HepG2 (cell line): ENCODE measurements around the gene OAS2. TPM values are rescaled to one million over a fixed set of nuclear protein-coding genes. Genes with fewer than 3 reads are reported as not detected.

Experiments used
- ATAC-seq: fragments of 200-7000 bp; cut with Tn5 transposase; 3 replicates; pipeline ENCODE4 v1.9.1; 2020; ENCODE audit warnings: mild to moderate bottlenecking, moderate library complexity
- BruUV-seq: library from RNA; stranded (reverse); fragments of 400-500 nt; replicated peaks from 2 replicates; lab custom pipeline; 2021; lab: Mats Ljungman, UMichigan
- CTCF ChIA-PET: fragments of 300-600 bp; formaldehyde crosslinking; extraction: SDS; loops from one replicate; lab custom pipeline; 2021; ENCODE audit warnings: low total read pairs, inconsistent platforms, low intra/inter-chr PET ratio; lab: Yijun Ruan, JAX
- POLR2A ChIA-PET: fragments of 350-600 bp; sonication (Branson Sonifier 250); formaldehyde crosslinking; loops from one replicate; lab custom pipeline; 2020; ENCODE audit warnings: antibody characterized with exemption, inconsistent platforms; lab: Yijun Ruan, JAX
- DNase-seq: peaks from one replicate; pipeline ENCODE4 v3.0.0-alpha.2; 2015; ENCODE audit warnings: low spot score
- FAIRE-seq: peaks from 3 replicates; lab custom pipeline; 2011; peaks lifted over from hg19 to GRCh38; lab: Jason Lieb, UNC
- H2AFZ ChIP-seq: one replicate; pipeline ENCODE4 v1.6.1; 2011; ENCODE audit warnings: low read length, inconsistent platforms
- H3K27ac ChIP-seq: fragments of 300-600 bp; 3 replicates; pipeline ENCODE4 v1.8.0; 2011; ENCODE audit warnings: mixed run types, mild to moderate bottlenecking, mixed read lengths, low read length, inconsistent platforms; ENCODE audit not compliant: insufficient read depth; ENCODE audit errors: extremely low read length
- H3K27me3 ChIP-seq, 2 experiments: fragments of 200-600 bp in 1 of 2; 2 replicates in 1 of 2; 3 replicates in 1 of 2; pipeline versions ENCODE4 v1.6.0 to v1.8.0; 2011; ENCODE audit warnings: low read length in 2 of 2, mild to moderate bottlenecking in 2 of 2, moderate library complexity in 2 of 2, inconsistent platforms in 1 of 2; ENCODE audit not compliant: insufficient read depth in 2 of 2, control insufficient read depth in 1 of 2
- H3K36me3 ChIP-seq, 2 experiments: fragments of 200-600 bp in 1 of 2; replicated peaks in 1 of 2; 2 replicates in 1 of 2; 3 replicates in 1 of 2; pipeline versions ENCODE4 v1.5.1 to v1.8.0; 2011; ENCODE audit warnings: low read length in 2 of 2, inconsistent platforms in 1 of 2; ENCODE audit not compliant: insufficient read depth in 2 of 2, control insufficient read depth in 1 of 2
- H3K4me1 ChIP-seq: 2 replicates; pipeline ENCODE4 v1.5.1; 2012; ENCODE audit warnings: low read length, inconsistent platforms; ENCODE audit not compliant: insufficient read depth
- H3K4me2 ChIP-seq: 2 replicates; pipeline ENCODE4 v1.6.0; 2011; ENCODE audit warnings: low read depth, low read length, inconsistent platforms
- H3K4me3 ChIP-seq, 3 experiments: fragments of 200-600 bp in 1 of 3; sonication (generic), shearing (Covaris generic) in 1 of 3; replicated peaks in 1 of 3; 2 replicates each; pipeline ENCODE4 v1.5.1; 2011 to 2016; ENCODE audit warnings: low read length in 3 of 3, inconsistent platforms in 2 of 3, low read depth in 2 of 3, mild to moderate bottlenecking in 2 of 3, control low read depth in 1 of 3, mixed read lengths in 1 of 3; ENCODE audit not compliant: insufficient read depth in 1 of 3
- H3K79me2 ChIP-seq: one replicate; pipeline ENCODE4 v1.6.1; 2011; ENCODE audit warnings: low read length, inconsistent platforms; ENCODE audit not compliant: insufficient read depth
- H3K9ac ChIP-seq: 2 replicates; pipeline ENCODE4 v1.6.0; 2011; ENCODE audit warnings: mild to moderate bottlenecking, low read depth, low read length, inconsistent platforms; ENCODE audit not compliant: insufficient read depth
- H3K9me3 ChIP-seq: 2 replicates; pipeline ENCODE4 v1.5.1; 2012; ENCODE audit warnings: mild to moderate bottlenecking, low read length
- H4K20me1 ChIP-seq: 2 replicates; pipeline ENCODE4 v1.6.0; 2011; ENCODE audit warnings: inconsistent platforms, mild to moderate bottlenecking, low read length, moderate library complexity; ENCODE audit not compliant: insufficient read depth
- ATF2 ChIP-seq: sonication (generic); formaldehyde crosslinking; IDR thresholded peaks from 2 replicates; pipeline ENCODE4 v1.4.0; 2020; ENCODE audit warnings: missing genetic modification reagents
- KDM4B ChIP-seq: sonication (generic); formaldehyde crosslinking; IDR thresholded peaks from 2 replicates; pipeline ENCODE4 v1.4.0; 2020; ENCODE audit warnings: missing genetic modification reagents
- MBD4 ChIP-seq: IDR thresholded peaks from 2 replicates; pipeline ENCODE4 v1.6.1; 2012; ENCODE audit warnings: low read length, inconsistent platforms, borderline replicate concordance
- MNT ChIP-seq: fragments of 450-650 bp; IDR thresholded peaks from 2 replicates; pipeline ENCODE4 v1.6.1; 2016
- SIX1 ChIP-seq: sonication (generic); formaldehyde crosslinking; IDR thresholded peaks from 2 replicates; pipeline ENCODE4 v1.4.0; 2020; ENCODE audit warnings: missing genetic modification reagents, borderline replicate concordance
- SIX4 ChIP-seq: sonication (generic); formaldehyde crosslinking; IDR thresholded peaks from 2 replicates; pipeline ENCODE4 v1.4.0; 2020; ENCODE audit warnings: missing genetic modification reagents
- SMAD9 ChIP-seq: sonication (generic); formaldehyde crosslinking; IDR thresholded peaks from 2 replicates; pipeline ENCODE4 v1.5.1; 2020; ENCODE audit warnings: mild to moderate bottlenecking, missing genetic modification reagents
- SMARCC2 ChIP-seq: fragments of 450-650 bp; IDR thresholded peaks from 2 replicates; pipeline ENCODE4 v1.6.1; 2017; ENCODE audit warnings: antibody characterized with exemption, mild to moderate bottlenecking
- SMARCE1 ChIP-seq: fragments of 450-650 bp; IDR thresholded peaks from 2 replicates; pipeline ENCODE4 v1.6.1; 2017; ENCODE audit warnings: borderline replicate concordance
- TCF7L2 ChIP-seq: IDR thresholded peaks from 2 replicates; pipeline ENCODE4 v1.6.1; 2011; ENCODE audit warnings: mild to moderate bottlenecking, low read depth, low read length, moderate library complexity
- ZNF17 ChIP-seq: sonication (generic); formaldehyde crosslinking; IDR thresholded peaks from 2 replicates; pipeline ENCODE4 v1.5.0; 2020; ENCODE audit warnings: mild to moderate bottlenecking, missing genetic modification reagents
- ZNF205 ChIP-seq: IDR thresholded peaks from 2 replicates; pipeline ENCODE4 v1.6.1; 2018; ENCODE audit warnings: missing biosample characterization, missing genetic modification reagents
- ZNF235 ChIP-seq: sonication (generic); formaldehyde crosslinking; IDR thresholded peaks from 2 replicates; pipeline ENCODE4 v1.8.1; 2023; ENCODE audit warnings: mild to moderate bottlenecking, missing genetic modification reagents, borderline replicate concordance
- ZNF451 ChIP-seq: sonication (generic); formaldehyde crosslinking; IDR thresholded peaks from 2 replicates; pipeline ENCODE4 v1.5.0; 2020; ENCODE audit warnings: mild to moderate bottlenecking, missing genetic modification reagents
- ZNF713 ChIP-seq: sonication (generic); formaldehyde crosslinking; IDR thresholded peaks from 2 replicates; pipeline ENCODE4 v1.4.0; 2020; ENCODE audit warnings: mild to moderate bottlenecking, missing genetic modification reagents
- WGBS: methylation state at CpG from one replicate; pipeline ENCODE4 v1.1.6; 2017; ENCODE audit warnings: low lambda C conversion rate; 5-methylcytosine and 5-hydroxymethylcytosine counted together
- in situ Hi-C: cut with HindIII; loops from 2 replicates; pipeline ENCODE4 v1.10.0; 2017; ENCODE audit warnings: low pct_unique_long_range_greater_than_20kb; ENCODE audit not compliant: extremely low pct_ligation_motif_present
- intact Hi-C: fragments of 100-400 bp; cut with micrococcal nuclease; formaldehyde crosslinking; loops from one replicate; pipeline ENCODE4 v1.10.0; 2022; ENCODE audit not compliant: unreplicated experiment
- polyA plus RNA-seq, 8 experiments: library from polyadenylated mRNA; depleted of rRNA in 3 of 8; stranded (reverse) in 7 of 8; unstranded in 1 of 8; fragments of >200 nt; fragmentation: Illumina TruSeq in 4 of 8; extraction: Trizol in 4 of 8; gene quantifications; 2 replicates each; pipeline versions ENCODE4 v1.2.1 to v1.2.3, GENCODE V29; 2011 to 2016; ENCODE audit warnings: low read depth in 4 of 8, missing spikeins in 1 of 8, mixed read lengths in 1 of 8; ENCODE audit not compliant: insufficient read depth in 1 of 8
- total RNA-seq, 5 experiments: library from RNA; depleted of rRNA; stranded (reverse); fragments of >200 nt; fragmentation: Illumina TruSeq; extraction: Trizol; gene quantifications; 2 replicates each; pipeline ENCODE4 v1.2.3, GENCODE V29; 2016; ENCODE audit warnings: low read depth in 1 of 5
- TF ChIP-seq, protein P1 (sequence below): sonication (generic); formaldehyde crosslinking; IDR thresholded peaks from 2 replicates; pipeline ENCODE4 v1.9.0; 2022; ENCODE audit warnings: missing genetic modification reagents, mild to moderate bottlenecking, borderline replicate concordance

Gene OAS2
- total and polyA plus RNA-seq, 2 of the 13 experiments (the other 11 are each of a cell fraction or from before 2014, with no cell fraction given): 0.05 to 0.24 TPM

DNA sequence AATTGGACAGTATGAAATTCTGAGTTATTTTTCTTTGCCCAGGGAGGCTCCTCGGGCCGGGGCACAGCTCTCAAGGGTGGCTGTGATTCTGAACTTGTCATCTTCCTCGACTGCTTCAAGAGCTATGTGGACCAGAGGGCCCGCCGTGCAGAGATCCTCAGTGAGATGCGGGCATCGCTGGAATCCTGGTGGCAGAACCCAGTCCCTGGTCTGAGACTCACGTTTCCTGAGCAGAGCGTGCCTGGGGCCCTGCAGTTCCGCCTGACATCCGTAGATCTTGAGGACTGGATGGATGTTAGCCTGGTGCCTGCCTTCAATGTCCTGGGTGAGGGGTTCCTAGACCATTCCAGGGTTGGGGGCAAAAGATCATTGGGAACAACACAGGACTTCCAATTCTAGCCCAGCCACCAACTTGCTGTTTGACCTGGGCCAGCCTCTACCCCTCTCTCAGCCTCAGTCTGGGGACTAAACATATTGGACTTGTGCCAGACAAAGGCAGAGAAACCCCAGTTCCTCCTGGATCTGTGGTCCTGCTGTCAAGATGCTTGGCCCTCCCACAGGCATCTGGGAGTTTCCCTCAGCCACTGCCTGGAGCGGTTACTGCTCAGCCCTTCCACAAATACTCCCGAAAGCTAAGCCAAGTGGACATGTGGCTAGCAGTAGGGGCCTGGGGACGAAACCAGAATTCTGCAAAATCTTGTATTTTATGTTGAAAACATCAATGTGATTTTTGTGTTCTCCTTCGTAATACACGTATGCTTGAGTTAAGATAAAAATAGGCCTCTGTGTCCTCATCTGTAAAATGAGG lies 36.6 kb upstream of the OAS2 start:
- Histone ChIP-seq H2AFZ (no peak overlapping the region), H3K4me3 (no peak overlapping the region), H4K20me1 (no peaks in the 10 kb centered on the region), H3K9ac (no peak overlapping the region), H3K79me2 (no peaks in the 10 kb centered on the region), H3K27ac (no peak overlapping the region), H3K27me3 (no peaks in the 10 kb centered on the region; a peak in 1 of 5 replicates), H3K4me1 (peaks cover 28% of the 10 kb centered on the region), H3K4me2 (no peak overlapping the region), H3K9me3 (no peaks in the 10 kb centered on the region), H3K36me3 (peaks cover 2 to 5% of the 10 kb centered on the region in 2 experiments; a peak in 3 of 5 replicates)
- BruUV-seq: no TSS peak
- FAIRE-seq (no peak), DNase-seq (no peak), ATAC-seq (no peak)
- ChIA-PET POLR2A (no interaction called here), CTCF (no interaction called here)
- in situ Hi-C loops (no loop called here), intact Hi-C loops (no loop called here)
- TF ChIP-seq ZNF235 (no peak), MBD4 (no peak), SMARCE1 (no peak), SMARCC2 (no peak), MNT (no peak), TCF7L2 (no peak), ZNF17 (CRISPR knock-in tag) (no peak), KDM4B (no peak), ZNF451 (no peak), SMAD9 (CRISPR knock-in tag) (no peak), ZNF713 (CRISPR knock-in tag) (no peak), SIX4 (no peak), ZNF205 (no peak), ATF2 (no peak), SIX1 (CRISPR knock-in tag) (no peak)
- TF ChIP-seq, protein P1, sequence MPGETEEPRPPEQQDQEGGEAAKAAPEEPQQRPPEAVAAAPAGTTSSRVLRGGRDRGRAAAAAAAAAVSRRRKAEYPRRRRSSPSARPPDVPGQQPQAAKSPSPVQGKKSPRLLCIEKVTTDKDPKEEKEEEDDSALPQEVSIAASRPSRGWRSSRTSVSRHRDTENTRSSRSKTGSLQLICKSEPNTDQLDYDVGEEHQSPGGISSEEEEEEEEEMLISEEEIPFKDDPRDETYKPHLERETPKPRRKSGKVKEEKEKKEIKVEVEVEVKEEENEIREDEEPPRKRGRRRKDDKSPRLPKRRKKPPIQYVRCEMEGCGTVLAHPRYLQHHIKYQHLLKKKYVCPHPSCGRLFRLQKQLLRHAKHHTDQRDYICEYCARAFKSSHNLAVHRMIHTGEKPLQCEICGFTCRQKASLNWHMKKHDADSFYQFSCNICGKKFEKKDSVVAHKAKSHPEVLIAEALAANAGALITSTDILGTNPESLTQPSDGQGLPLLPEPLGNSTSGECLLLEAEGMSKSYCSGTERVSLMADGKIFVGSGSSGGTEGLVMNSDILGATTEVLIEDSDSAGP (CRISPR knock-in tag): no peak
- WGBS: 87% methylated on average over 15 of the region's 16 CpGs
